GOT3 (cell line): Measurements from ENCODE around the gene IPCEF1.

Source experiments
- DNase-seq: peaks from one replicate; lab custom pipeline; 2025; ENCODE audit warnings: mixed read lengths; lab: John Stamatoyannopoulos, UW

The IPCEF1 gene

DNA sequence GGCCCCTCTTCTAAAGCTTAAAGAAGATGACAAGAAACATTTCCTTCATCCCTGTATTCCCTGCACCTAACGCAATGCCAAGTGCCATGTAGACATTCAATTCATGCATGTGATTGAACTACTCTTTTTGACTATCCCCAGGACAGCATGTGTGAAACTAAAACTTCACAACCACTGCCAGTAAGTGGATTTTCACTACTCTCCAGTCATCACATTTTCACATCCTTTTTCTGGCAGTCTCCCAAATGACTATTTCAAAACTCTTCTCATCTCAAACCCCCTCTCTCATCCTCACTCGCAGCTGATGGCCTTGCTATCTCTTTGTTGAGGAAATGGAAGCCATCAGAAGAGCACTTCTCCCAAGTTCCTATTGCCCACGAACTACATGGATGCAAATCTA, 194.9 kb downstream of the IPCEF1 start:
- DNase-seq: no peak

DNA sequence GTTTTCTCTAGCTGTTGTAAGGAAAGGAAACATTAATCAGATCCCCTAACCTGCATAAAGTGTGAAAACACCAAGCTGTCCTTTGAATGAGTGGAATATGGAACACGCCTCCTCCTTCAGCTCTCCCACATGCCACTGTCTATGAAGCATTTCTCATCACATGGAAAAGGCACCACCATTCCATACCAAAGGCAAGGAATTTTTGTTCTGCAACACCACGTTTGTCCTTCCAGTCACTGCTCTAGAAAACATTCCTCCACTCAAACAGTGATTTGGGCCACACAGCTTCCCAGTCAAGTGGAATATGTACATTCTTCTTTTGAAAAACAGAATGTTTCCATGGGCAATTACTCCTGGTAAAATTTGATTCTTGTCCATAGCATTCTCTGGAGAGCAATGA, 197.5 kb downstream of the IPCEF1 start:
- no peak for DNase-seq

DNA sequence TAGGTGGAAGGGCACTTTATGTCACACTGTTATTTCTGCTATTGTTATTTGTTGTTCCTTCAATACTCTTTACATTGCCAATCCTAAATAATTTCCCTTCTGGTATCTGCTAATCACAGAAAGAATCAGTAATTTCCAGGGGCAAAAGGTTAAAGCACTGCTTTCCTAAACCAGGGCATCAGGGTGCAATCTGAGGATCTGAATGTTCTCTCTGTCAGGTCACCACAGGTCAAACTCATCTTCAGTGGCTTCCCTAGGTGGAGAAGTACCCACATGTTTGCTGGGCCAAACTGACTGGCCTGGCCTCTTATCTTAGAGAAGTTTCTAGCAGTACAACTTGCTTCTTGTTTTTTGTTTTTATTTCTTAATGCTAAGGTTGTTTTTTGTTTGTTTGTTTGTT, 198.9 kb downstream of the IPCEF1 start:
- no peak for DNase-seq

DNA sequence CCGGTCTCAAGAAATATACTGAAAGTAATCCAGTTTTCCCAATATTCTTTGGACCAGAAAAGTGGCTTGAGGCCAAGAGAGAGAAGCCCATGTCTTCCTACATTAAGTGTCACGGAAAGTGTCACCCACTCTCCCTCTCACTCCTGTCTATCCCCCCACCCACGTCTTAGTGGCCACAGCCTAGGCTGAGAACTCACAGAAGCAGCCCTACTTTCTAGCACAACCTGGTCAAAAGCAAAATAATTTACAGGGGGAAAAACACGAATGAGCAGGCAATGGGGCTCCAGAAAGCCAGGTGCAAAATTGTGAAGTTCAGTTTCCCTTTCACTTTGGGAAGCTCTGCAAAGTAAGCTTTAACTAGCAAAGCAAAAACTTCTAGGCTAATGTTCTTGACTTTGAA, 199.5 kb downstream of the IPCEF1 start:
- no peak for DNase-seq

DNA sequence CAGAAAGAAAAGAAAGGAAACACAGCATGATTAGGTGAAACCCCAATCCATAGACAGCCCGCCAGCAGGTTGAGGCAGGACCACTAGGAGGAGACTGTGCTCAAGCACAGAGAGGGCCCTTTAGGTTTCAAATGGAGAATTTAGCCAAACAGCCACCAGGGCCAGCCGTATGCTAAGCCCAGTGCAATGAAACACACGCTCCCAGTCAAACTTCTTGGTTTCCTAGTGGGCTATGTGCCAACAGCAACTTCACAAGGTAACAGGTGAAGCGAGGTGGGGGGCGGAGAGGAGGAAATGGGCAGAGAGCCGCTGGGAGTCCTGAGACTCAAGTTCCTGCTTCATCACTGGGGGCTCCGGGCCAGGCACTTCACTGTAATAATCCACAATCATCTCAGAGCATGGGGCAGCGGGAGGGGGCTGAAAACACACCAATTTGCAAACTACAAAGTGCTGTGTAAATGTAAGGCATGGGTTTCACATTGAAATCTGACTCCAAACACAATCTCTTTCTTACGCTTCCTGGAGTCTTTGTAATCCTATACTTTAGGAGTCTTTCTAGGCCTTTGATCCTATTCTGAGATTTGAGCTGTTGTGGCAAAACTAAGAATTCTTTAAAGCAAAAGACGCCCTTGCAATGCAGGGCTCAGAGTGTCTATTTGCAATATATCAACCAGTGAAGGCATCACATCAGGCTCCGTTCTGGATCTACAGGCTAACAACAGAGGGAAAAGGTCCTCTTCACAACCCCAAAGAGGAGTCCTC, 200.3 kb downstream of the IPCEF1 start:
- DNase-seq: no peak

DNA sequence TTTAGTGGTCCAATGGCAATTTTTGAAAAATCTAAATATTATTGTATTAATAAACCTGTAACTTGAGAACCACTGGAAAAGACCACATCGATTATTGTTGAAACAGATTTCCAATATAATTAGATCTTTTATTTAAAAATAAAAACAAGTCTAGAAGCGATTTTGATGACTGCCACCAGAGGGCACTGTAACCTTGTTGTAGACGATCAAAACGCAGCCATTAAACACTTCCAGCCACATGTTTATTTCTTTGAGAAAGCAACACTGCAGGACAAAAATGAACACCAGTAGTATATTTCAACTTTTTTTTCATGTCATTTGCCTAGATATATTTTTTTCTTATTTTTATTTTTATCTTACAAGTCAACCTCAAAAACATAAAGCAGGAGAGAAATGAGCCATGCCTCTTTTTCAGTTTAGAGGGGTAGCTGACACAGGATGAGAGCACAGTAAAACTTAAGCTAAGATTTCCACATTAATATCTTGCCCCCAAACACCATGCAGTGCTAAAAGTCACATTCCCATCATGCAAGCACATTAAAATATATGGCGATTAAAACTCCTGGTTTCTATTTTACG, 202.1 kb downstream of the IPCEF1 start:
- no peak for DNase-seq

DNA sequence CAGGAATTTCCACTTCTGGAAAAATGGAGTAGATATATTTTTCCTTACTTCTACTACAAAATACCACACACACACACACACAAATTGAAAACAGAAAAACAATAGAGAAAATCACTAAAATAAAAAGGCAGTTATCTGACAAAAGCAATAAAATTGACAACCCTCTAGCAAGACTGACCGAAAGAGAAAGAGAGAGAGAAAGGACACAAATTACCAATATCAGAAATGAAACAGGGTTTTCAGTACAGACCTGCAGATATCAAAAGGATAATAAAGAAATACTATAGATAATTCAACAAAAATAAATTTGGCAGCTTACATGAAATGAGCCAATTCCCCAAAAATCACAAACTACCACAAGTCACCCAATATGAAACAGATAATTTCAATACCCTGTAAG, 212.8 kb downstream of the IPCEF1 start:
- no peak for DNase-seq

DNA sequence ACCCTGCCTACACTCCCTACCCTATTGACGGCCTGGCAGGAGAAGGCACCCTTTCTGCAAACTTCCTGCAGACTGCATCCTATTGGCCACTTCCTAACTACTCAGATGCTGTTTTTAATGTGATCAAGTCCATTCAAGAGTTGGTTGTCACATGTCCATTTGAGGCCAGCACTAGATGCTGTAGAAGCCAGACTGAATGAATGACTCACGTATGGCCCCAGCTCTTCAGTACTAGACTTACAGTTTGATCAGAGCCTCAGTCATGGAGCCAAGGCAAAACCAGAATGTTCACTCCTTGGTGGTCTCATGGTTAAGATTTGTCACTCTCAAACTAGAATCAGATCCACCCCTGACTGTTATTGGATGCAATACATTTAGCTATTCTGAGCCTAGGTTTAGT, 215.9 kb downstream of the IPCEF1 start:
- no peak for DNase-seq

DNA sequence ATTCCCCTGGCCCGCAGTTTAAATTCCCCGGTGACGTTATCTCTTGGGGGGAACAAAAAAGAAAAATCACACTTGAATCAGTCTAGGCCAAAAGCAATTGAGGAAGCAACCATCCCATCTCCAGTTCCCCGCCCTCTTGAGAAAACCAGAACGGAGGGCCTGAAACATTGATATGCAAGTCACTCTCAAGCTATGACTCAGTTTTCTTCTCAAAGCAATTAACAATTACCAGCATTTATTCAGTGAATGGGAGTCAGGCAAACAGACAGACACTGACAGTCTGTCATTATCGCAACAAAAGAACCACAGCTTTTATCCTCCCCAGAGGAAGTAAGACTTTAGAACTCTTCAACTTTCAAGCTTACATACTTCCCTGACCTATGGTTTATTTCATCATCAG, 216.7 kb downstream of the IPCEF1 start:
- DNase-seq: no peak

DNA sequence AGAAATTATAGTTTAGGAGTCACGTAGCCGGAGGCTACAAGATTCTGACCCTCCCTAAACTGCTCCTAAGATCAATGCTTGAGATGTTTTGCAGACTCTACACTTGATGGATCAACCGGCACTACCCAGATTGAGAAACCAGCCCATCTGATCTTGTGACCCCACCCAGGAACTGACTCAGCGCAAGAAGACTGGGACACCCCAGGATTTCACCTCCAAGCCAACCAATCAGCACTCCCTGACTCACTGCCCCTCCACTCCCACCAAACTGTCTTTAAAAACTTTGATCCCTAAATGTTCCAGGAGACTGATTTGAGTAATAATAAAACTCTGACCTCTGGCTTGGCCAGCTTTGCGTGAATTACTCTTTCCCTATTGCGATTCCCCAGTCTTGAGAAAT, 217.8 kb downstream of the IPCEF1 start:
- no peak for DNase-seq

DNA sequence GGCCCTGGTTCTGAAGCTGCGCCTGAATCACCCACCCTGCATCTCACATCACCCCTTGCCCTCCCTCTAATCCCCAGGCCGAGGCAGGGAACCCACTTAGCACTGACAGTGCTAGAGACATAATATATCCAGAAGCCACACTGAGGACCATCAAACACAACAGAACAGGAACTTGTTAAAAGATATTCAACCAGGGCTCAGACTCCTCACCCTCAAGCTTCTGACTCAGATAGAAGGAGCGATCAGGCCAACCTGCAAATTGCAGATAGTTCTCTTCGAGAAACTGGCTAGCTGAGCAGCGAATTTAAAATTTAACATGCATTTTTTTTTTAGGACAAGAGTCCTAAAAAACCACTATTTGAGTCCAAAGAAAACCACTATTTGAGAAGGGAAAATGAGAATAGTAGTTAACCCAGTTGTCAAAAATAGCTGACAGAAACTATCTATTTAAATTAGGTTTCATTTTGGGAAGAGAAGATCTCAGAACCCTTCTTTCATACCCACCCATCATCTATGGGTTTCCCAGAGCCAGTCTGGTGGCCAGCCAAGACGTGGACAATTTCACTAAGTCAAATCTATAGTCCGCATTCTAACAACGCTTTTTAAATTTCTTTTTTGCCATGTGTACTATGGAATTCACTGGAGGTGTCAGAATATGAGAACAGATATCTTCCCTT, 222.0 kb downstream of the IPCEF1 start:
- no peak for DNase-seq

DNA sequence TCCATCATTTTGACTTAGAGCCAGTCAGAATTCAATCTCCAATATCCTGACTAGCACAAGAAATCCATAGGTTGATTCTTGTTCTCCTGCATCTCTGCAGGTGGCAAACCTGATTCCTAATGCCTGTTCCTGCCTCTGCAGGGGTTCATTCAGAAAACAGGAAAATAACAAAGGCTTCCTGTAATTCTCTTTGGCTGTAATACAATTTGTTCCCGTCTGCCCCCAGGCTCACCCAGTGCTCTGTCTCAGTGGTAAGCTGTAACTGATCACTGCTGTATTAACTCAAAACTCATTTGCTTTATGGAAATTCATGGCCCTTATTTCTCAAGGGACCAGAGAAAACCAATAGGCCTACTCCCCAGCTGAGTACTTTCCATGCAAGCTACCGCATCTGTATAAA, 228.9 kb downstream of the IPCEF1 start:
- DNase-seq: no peak

DNA sequence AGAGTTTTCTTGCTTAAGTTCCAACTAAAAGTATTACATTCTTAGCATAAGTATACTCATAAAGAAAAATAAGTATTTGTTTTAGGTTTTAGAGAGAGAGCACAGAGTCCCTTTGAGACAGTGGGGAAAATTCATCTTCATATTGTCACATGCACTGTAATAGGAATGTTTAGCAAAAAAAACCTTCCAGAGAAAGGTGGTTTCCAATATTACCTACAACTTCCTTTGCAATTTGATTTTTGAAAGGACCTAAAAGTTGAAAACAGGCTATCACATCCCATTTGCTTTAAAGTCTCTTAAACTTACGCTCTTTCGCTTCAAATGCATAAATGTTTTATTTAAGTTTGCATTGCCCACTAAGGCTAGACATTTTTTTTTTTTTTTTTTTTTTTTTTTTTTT, 231.2 kb downstream of the IPCEF1 start:
- no peak for DNase-seq

DNA sequence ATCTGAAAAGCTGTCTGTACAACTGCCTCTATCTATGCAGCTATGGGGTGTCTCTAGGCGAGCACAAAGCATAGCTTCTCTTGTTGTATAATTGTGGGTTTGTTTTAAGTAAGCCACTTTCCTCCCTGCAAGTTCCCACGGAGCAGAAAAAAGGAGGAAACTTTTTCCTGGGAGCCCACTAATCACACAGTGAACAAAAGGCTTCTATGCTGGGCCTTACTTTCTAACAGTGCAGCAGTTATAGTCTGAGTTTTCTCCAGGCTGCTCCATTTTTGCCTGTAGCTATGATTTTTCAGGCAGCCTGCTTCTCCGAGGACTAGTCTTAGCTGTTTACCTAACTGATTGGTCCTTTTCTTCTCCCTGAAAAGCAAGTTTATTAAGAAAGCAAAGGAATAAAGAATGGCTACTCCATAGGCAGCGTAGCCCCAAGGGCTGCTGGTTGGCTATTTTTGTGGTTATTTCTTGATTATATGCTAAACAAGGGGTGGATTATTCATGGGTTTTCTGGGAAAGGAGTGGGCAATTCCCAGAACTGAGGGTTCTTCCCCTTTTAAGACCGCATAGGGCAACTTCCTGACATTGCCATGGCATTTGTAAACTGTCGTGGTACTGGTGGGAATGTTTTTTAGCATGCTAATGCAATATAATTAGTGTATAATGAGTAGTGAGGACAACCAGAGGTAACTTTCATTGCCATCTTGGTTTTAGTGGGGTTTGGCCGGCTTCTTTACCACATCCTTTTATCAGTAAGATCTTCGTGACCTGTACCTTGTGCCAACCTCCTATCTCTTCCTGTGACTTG, 233.2 kb downstream of the IPCEF1 start:
- no peak for DNase-seq

DNA sequence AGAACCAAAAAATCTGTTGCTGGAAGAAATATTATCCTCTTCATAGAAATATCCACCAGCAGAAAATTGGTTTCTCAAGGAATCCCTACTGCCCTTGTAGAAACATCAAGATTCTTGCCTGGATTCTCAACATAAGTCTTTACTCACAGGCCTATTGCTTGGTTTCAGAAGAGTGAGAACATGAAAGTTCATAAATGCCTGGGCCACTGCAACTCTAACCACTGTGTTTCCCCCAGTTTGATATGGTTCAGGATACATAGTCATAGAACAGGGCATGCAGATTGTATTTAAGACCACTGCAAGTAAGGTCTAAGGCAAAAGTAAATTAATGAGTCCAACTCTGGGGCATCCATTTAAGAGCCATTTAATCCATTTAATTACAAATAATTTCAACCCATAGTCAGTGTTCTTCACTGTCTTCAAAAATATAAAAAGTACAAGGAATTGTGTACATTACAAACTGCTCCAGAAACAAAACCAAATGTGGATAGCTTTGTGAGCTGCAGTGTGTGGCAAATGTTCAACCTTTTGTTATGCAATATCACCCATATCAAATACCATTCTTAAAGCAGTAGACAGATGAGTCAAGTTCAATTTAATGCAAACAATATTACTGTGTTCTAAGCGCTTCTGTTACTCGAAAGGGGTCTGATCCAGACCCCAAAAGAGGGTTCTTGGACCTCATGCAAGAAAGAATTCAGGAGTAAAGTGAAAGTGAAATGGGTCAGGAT, 234.2 kb downstream of the IPCEF1 start:
- no peak for DNase-seq

DNA sequence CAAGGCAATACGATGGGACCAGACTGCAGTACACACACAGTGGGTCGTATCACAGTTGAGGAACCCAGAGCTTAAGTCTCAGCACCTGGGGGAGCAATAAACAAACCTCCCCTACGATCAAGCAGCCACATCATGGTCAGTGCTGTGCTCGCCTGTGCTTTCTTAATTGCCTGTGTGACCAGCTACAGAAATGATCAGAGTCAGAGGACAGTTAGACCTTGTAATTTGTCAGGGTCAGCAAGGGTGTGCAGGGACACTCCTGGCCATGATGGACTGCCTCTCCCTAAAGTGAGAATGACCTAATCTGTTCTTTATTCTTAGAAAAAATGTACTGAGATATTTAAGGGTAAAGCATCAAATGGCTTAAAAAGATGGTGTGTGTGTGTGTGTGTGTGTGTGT, 239.1 kb downstream of the IPCEF1 start:
- DNase-seq: no peak

DNA sequence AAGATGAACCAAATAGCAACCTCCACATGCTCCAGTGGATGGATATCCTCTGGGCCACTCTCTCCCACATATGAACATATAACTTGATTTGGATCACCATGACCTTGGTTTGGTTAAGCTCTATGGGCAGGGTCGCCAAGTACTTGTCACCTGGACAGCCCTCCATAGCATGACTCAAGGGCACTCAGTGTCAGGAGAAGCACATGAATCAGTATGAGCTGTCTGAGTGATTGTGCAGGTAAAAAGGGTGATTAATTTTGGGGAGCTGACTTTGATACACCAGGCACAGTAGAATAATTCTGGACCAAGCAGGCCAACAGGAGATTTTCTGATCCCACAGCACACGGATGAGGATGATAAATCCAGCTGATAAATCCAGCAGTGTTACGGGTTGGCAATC, 243.2 kb downstream of the IPCEF1 start:
- no peak for DNase-seq

DNA sequence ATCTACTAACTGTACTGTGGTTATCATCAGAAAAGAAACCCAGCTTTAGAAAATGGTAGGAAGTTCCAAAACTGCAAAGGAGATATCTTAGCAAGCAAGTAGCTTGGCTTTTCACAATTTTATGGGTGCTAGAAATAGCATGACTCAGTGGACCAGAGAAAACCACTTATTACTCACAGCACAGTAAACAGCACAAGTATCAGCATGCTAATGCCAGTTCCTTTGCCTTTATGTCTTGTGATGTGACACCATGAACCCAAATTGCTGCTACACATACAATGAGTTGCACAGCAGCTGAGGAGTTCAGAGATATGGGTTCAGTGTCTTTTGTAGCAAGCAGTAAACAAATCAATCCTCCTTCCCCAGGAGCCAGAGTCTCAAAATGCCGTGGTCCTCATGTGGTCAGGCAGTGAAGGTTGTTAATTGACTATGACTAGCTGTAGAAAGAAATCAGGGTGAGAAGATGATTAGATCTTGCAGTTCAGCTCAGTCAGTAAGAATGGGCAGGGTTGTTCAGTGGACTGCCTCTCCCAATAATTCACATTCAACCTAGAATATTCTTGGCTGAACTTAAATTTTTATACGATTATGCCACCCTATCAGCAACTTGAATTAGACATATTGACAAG, 244.3 kb downstream of the IPCEF1 start:
- no peak for DNase-seq

DNA sequence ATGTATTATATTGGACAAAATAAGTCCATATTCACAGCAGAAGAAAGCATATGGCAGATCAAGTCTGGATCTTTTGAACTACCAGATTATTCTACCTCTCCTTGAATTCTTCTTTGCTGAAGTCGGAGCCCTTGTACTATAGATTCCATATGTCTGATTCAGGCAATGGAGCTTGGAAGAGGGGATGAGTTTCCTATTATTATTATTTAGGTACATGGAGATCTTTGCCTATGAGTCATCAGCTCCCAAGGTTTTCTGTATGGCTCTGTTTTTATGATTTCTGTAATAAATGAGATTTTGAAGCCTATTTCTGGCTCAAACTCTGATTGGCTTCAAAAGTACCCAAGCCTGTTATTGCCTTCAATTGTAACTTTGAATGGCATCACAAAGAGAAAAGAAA, 245.6 kb downstream of the IPCEF1 start:
- DNase-seq: no peak

DNA sequence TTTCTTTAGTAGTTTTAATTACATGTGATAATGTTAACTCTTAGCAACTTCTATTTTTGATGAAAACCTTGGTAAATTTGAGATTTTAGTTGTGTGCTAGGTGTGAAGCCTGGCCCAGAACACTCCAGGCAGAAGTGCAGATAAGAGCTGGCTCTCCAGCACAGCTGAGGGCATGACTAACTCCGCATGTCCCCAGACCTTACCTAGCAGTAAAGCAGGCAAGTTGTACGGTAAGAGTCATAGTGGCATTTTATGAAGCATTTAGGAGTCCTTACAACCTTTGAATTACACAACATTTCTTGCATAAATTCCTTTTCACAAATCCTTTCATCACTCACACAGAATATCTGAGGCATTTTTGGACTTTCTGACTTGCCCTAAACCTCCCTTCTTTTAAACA, 250.4 kb downstream of the IPCEF1 start:
- DNase-seq: no peak
